ENCODE results near the gene USP32.
"Not testable (repeated sequence)": the region's sequence is repeated elsewhere in the genome, so short reads cannot be mapped to it uniquely, and the experiment has no call there.

USP32 gene

GRCh38 chr17:60392042-60392844, at the start of gene USP32:
Gene USP32, minus strand, starts transcription at chr17:60392133. Its CDS starts 194 bp downstream, at chr17:60391939.
- peak; percentile 99 for DNase-seq (ENCODE audit: low read depth, low spot score)
- TF ChIP-seq, protein P1, sequence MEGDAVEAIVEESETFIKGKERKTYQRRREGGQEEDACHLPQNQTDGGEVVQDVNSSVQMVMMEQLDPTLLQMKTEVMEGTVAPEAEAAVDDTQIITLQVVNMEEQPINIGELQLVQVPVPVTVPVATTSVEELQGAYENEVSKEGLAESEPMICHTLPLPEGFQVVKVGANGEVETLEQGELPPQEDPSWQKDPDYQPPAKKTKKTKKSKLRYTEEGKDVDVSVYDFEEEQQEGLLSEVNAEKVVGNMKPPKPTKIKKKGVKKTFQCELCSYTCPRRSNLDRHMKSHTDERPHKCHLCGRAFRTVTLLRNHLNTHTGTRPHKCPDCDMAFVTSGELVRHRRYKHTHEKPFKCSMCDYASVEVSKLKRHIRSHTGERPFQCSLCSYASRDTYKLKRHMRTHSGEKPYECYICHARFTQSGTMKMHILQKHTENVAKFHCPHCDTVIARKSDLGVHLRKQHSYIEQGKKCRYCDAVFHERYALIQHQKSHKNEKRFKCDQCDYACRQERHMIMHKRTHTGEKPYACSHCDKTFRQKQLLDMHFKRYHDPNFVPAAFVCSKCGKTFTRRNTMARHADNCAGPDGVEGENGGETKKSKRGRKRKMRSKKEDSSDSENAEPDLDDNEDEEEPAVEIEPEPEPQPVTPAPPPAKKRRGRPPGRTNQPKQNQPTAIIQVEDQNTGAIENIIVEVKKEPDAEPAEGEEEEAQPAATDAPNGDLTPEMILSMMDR (IDR thresholded peaks at IDR 0.05; ENCODE audit: low read depth, low read length): no peak
- in situ Hi-C loops (cut with HindIII; ENCODE audit: low sequenced_read_pairs): no loop called here
- H3K4me3 ChIP-seq (ENCODE audit: low read depth, low read length): peak within 1 kb of the TSS; percentile 74

DNA sequence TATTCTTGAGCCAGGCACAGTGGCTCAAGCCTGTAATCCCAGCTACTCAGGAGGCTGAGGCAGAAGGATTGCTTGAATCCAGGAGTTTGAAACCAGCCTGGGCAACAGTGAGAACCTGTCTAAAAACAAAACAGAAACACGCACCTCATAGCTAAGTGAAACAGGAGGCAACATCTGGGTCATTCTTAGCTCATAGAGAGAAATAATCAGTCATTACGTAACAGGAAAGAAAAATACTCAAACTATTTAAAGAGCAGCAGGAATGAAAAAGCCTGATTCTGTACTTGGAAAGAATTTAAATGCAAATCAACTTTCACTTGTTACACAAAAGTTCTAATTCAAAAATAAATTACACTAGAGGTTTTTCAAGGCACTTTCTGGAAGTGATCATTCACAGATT, 47.6 kb upstream of the USP32 start:
- in situ Hi-C loops (cut with HindIII; ENCODE audit: low sequenced_read_pairs): no loop called here
- peak; percentile 12 for DNase-seq (ENCODE audit: low read depth, low spot score)
- no peak overlapping the region for H3K4me3 ChIP-seq (ENCODE audit: low read depth, low read length)
- TF ChIP-seq, protein P1 (IDR thresholded peaks at IDR 0.05; ENCODE audit: low read depth, low read length): no peak

DNA sequence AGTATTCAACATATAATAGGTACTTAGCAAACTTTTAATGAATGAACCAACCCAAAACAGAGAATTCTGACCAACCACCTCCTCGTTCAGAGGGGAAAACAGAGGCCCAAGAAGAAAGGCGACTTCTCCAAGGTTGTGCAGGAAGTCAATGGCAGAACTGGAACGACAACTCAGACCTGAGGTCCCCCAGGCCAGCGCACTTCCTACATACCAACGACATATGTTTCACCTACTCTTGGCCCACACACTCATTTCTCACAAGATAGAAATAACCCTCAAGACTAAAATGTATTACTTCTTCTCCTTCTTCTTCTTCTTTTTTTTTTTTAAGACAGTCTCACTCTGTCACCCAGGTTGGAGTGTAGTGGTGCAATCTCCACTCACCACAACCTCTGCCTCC, 44.7 kb upstream of the USP32 start:
- H3K4me3 ChIP-seq (ENCODE audit: low read depth, low read length): no peak overlapping the region
- in situ Hi-C loops (cut with HindIII; ENCODE audit: low sequenced_read_pairs): no loop called here
- TF ChIP-seq, protein P1 (IDR thresholded peaks at IDR 0.05; ENCODE audit: low read depth, low read length): no peak
- DNase-seq (ENCODE audit: low read depth, low spot score): no peak

DNA sequence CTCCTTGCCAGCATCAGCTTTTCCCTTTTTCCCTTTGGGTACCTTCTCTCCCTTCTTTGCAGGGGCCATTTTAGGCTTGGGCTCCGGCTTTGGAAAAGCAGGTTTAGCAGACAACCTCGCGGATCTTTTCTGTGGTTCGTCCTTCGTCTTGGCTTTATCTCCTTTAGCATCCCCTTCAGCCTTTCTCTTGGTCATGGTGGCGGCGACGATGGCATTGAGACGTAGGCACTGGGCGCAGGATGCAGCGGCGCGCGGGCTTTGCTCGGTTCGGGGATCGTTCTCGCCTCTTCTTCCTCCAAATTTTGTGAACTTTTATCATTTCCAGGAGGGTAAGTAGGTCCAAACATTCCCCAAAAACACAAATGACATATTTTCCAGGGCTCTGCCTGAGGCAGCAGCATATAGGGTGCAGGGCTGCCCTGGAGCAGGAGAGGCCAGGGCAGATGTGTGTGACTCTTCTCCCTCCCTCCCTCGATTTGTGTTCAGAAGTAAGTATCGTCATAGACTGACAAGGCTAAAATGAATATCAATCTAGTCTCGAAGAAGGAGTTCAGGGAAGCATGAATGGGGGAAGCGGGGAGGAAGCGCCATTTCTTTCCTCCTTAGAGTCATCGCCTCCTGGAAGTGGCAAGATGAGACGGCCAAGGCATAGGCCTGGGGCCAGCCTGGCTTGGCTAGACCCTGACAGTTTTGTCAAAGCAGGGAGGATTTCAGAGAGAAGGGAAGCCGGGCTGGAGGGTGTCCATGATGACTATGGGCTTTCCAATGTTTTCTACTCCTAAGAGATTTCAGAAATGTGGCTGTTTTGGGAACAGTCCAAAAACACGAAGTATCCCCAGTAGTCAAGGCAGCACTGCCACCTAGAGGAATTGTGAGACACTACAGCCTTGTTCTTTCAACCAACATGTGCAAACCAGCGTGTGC, 43.6 kb upstream of the USP32 start:
- no peak overlapping the region for H3K4me3 ChIP-seq (ENCODE audit: low read depth, low read length)
- peak; percentile 87 for DNase-seq (ENCODE audit: low read depth, low spot score)
- in situ Hi-C loops (cut with HindIII; ENCODE audit: low sequenced_read_pairs): no loop called here
- TF ChIP-seq, protein P1 (IDR thresholded peaks at IDR 0.05; ENCODE audit: low read depth, low read length): peak; percentile 89

GRCh38 chr17:60433021-60433997, 41.4 kb upstream of the USP32 start:
- H3K4me3 ChIP-seq (ENCODE audit: low read depth, low read length); DNase-seq (ENCODE audit: low read depth, low spot score); in situ Hi-C loops (cut with HindIII; ENCODE audit: low sequenced_read_pairs): not testable (repeated sequence)

- DNase-seq (ENCODE audit: low read depth, low spot score); H3K4me3 ChIP-seq (ENCODE audit: low read depth, low read length); in situ Hi-C loops (cut with HindIII; ENCODE audit: low sequenced_read_pairs): not testable (repeated sequence)
Measured at GRCh38 chr17:60430561-60430960, 38.6 kb upstream of the USP32 start.

DNA sequence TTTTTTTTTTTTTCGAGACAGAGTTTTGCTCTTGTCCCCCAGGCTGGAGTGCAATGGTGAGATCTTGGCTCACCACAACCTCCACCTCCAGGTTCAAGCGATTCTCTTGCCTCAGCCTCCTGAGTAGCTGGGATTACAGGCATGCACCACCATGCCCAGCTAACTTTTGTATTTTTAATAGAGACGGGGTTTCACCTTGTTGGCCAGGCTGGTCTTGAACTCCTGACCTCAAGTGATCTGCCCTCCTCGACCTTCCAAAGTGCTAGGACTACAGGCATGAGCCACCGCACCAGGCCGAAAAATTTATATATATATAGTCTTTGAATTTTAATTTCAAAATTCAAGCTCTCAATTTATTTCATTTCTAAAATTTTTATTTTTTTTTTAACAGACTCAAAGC, 36.6 kb upstream of the USP32 start:
- DNase-seq (ENCODE audit: low read depth, low spot score); H3K4me3 ChIP-seq (ENCODE audit: low read depth, low read length); in situ Hi-C loops (cut with HindIII; ENCODE audit: low sequenced_read_pairs): not testable (repeated sequence)

All from astrocyte of the spinal cord (primary cell).